GM13976 (cell line): ENCODE results near the gene TUBGCP6.

Experiments used
- DNase-seq: peaks from one replicate; pipeline ENCODE4 v3.0.0; 2012; ENCODE audit warnings: low spot score
- CTCF ChIP-seq: IDR thresholded peaks from 2 replicates; pipeline ENCODE4 v1.5.1; 2012; ENCODE audit warnings: borderline replicate concordance, mild to moderate bottlenecking; ENCODE audit not compliant: insufficient read depth; ENCODE audit errors: extremely low read depth, missing control alignments, control extremely low read depth
- in situ Hi-C: fragments of 300-500 bp; cut with MboI; formaldehyde crosslinking; loops from one replicate; pipeline ENCODE4 v1.12.0; 2022; ENCODE audit warnings: low sequenced_read_pairs, mixed read lengths, inconsistent platforms; ENCODE audit not compliant: unreplicated experiment

TUBGCP6 gene

GRCh38 chr22:50283821-50284220 lies 39.0 kb upstream of the TUBGCP6 start:
- in situ Hi-C loops: no loop called here
- no peak for DNase-seq
- no peak for TF ChIP-seq CTCF

- in situ Hi-C loops: no loop called here
- no peak for TF ChIP-seq CTCF
- DNase-seq: no peak
These were observed 37.7 kb upstream of the TUBGCP6 start for GRCh38 chr22:50282361-50283155.

GRCh38 chr22:50281957-50282356 lies 37.1 kb upstream of the TUBGCP6 start:
- DNase-seq: no peak
- TF ChIP-seq CTCF: no peak
- in situ Hi-C loops: no loop called here

GRCh38 chr22:50281384-50281760 lies 36.5 kb upstream of the TUBGCP6 start:
- DNase-seq: no peak
- TF ChIP-seq CTCF: no peak
- in situ Hi-C loops: no loop called here

GRCh38 chr22:50280708-50281383 lies 36.0 kb upstream of the TUBGCP6 start:
- in situ Hi-C loops: no loop called here
- DNase-seq: no peak
- TF ChIP-seq CTCF: no peak

- no peak for DNase-seq
- no peak for TF ChIP-seq CTCF
- in situ Hi-C loops: no loop called here
These were observed 35.3 kb upstream of the TUBGCP6 start for GRCh38 chr22:50280022-50280707.
